ENCODE measurements around the gene CCDC80.
"Not testable (repeated sequence)": the region's sequence is repeated elsewhere in the genome, so short reads cannot be mapped to it uniquely, and the experiment has no call there.

Gene CCDC80

DNA sequence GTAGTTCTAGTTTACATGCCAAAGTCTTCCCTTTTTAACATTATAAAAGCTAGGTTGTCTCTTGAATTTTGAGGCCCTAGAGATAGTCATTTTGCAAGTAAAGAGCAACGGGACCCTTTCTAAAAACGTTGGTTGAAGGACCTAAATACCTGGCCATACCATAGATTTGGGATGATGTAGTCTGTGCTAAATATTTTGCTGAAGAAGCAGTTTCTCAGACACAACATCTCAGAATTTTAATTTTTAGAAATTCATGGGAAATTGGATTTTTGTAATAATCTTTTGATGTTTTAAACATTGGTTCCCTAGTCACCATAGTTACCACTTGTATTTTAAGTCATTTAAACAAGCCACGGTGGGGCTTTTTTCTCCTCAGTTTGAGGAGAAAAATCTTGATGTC is 57.8 kb downstream of the CCDC80 start:
- DNase-seq = no peak

GRCh38 chr3:112582244-112582874 is 58.6 kb downstream of the CCDC80 start:
- peak; percentile 49 for DNase-seq

GRCh38 chr3:112579697-112580096 is 61.2 kb downstream of the CCDC80 start:
- DNase-seq = no peak

- no peak for DNase-seq
These were observed 61.7 kb downstream of the CCDC80 start for GRCh38 chr3:112579232-112579631.

DNA sequence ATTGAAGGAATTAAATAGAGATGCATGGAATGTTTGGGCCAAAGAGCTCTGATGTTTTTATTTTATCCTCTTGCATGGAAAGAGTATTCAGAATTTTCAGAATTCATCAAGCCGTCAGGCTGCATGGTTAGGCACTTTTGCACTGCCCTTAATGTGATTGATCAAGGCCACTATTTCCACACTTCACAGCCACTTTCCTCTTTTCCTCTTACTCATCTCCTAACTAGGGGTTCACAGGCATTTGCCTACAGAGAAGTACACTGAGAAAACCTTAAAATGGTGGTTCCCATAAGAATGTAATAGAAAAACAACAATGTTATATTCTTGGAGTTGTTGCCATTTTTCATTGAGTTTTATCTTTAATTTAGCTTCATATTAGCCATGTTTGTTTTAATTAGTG is 68.2 kb downstream of the CCDC80 start:
- DNase-seq = no peak

- DNase-seq = no peak
These were observed 71.7 kb downstream of the CCDC80 start for GRCh38 chr3:112569265-112569664.

GRCh38 chr3:112568642-112569041 is 72.3 kb downstream of the CCDC80 start:
- no peak for DNase-seq

- DNase-seq = no peak
These were observed 76.0 kb downstream of the CCDC80 start for GRCh38 chr3:112564940-112565305.

DNA sequence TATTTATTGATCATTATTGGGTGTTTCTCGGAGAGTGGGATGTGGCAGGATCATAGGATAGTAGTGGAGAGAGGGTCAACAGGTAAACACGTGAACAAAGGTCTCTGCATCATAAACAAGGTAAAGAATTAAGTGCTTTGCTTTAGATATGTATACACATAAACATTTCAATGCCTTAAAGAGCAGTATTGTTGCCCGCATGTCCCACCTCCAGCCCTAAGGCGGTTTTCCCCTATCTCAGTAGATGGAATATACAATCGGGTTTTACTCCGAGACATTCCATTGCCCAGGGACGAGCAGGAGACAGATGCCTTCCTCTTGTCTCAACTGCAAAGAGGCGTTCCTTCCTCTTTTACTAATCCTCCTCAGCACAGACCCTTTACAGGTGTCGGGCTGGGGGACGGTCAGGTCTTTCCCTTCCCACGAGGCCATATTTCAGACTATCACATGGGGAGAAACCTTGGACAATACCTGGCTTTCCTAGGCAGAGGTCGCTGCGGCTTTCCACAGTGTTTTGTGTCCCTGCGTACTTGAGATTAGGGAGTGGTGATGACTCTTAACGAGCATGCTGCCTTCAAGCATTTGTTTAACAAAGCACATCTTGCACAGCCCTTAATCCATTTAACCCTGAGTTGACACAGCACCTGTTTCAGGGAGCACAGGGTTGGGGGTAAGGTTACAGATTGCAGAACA is 76.5 kb downstream of the CCDC80 start:
- DNase-seq = not testable (repeated sequence)

GRCh38 chr3:112561734-112562529 is 79.0 kb downstream of the CCDC80 start, which contains the start of the genes ATG3 and SLC35A5:
Gene ATG3, minus strand, starts transcription at chr3:112561962. Its CDS starts 434 bp downstream, at chr3:112561528.
Gene SLC35A5, plus strand, starts transcription at chr3:112562045. Its CDS starts 1,359 bp downstream, at chr3:112563404.
- peak; percentile 99 for DNase-seq

GRCh38 chr3:112561484-112561733 is 79.5 kb downstream of the CCDC80 start:
- peak; percentile 88 for DNase-seq

- peak; percentile 85 for DNase-seq
These were observed 80.0 kb downstream of the CCDC80 start for GRCh38 chr3:112560721-112561483.

DNA sequence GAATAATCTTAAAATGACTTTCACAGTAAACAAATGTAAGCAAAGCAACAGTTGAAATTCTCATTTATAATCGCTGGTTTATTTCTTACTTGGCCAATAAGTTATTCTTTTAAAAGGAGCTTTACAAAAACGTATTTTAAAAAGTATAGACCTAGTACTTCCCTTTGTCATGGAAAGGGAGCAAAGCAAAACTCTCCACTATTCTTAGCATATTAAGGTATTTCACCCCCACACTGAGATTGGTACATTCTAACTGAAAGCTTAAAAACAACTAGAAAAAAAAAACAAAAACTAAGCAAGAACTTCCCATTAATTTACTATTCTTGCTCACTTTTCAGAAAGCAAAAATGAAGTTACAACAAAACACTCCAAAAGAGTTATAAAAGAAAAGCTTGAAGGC is 80.6 kb downstream of the CCDC80 start:
- DNase-seq = no peak

GRCh38 chr3:112557976-112558375 is 83.0 kb downstream of the CCDC80 start:
- no peak for DNase-seq

DNA sequence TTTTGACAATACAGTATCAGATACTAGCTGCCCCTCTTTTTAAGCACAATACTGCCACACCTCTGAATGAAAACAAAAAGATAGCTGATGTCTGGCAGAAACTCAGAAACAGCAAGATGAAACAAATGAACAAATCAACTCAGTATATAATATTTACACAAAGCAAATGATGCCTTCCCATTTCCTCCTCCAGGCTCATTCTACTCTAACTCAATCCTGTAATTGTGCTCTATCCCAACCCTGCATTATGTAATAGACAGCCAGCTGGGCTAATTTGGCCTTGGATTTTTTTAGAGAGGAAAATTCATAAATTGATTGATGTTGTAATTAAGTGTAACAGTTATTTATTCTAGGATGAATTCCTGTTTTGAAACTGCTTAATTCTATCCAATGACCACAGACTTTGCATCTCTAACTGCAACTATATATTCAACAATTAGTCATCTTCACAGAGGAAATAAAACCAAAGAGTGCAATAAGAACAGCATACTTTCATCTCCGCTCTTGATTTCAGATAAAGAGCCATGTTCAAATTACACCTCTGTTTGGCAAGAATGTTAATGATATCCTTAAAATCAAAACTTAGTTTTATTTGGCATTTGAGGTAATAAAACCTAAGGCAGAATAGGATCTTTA is 85.3 kb downstream of the CCDC80 start:
- no peak for DNase-seq

DNA sequence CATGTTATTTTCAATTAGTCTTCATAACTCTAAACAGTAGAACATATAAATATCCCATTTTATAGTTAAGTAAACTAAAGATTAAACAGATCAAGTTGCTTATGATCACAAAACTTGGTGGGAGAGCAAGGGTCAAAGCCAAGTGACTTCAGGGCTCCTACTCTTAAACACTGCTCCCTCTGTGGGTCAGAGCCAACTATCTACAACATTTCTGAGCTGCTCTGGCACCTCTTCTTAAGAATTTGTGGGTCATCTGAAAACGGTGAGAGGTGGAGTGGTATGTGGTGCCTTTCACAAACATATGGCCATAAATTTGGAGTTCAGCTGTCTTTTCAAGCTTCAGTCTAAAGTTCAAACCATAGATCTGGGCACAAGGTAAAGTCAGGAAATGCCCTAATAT is 90.1 kb downstream of the CCDC80 start:
- DNase-seq = no peak
